ENCODE results near the gene BCAT1.

The BCAT1 gene

DNA sequence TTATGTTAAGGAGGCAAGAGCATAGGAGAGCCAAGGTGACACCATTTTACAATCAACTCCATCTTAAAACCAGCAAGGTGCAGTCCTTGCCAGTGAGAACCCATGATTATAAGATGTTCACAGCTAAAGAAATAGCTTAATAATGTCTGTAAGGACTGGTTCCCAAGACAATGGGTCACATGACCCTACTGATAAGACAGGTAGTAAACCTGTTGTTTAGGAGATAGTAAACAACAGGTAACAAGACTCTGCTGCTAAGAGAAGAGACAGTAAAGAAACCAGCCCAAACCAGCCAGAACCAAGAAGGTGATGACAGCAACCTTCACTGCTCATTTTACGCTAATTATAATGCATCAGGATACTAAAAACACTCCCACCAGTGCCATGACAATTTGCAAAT is 23.2 kb upstream of the BCAT1 start:
- Histone ChIP-seq H2AFZ (ENCODE audit: low read length) (no peak overlapping the region), H3K79me2 (ENCODE audit: insufficient read depth, low read length) (no peaks in the 10 kb centered on the region), H3K4me1 (ENCODE audit: insufficient read depth, low read length, severe bottlenecking) (no peaks in the 10 kb centered on the region), H4K20me1 (ENCODE audit: insufficient read depth, low read length) (no peaks in the 10 kb centered on the region), H3K4me3 (ENCODE audit: low read depth, low read length, poor library complexity, severe bottlenecking) (no peak overlapping the region), H3K27ac (ENCODE audit: low read depth, low read length, poor library complexity, severe bottlenecking) (no peak overlapping the region), H3K9ac (ENCODE audit: low read length) (no peak overlapping the region), H3F3A (ENCODE audit: insufficient read depth, low read length) (no peaks in the 10 kb centered on the region), H3K27me3 (ENCODE audit: insufficient read depth, low read length) (no peaks in the 10 kb centered on the region), H3K9me3 (ENCODE audit: low read length) (no peaks in the 10 kb centered on the region), H3K4me2 (ENCODE audit: low read length) (no peak overlapping the region), H3K9me2 (ENCODE audit: low read depth, low read length) (no peaks in the 10 kb centered on the region), H3K36me3 (ENCODE audit: insufficient read depth, low read length) (no peaks in the 10 kb centered on the region)
- TF ChIP-seq EZH2 (IDR thresholded peaks at IDR 0.05; ENCODE audit: borderline replicate concordance, low read length) = no peak
- TF ChIP-seq, protein P1, sequence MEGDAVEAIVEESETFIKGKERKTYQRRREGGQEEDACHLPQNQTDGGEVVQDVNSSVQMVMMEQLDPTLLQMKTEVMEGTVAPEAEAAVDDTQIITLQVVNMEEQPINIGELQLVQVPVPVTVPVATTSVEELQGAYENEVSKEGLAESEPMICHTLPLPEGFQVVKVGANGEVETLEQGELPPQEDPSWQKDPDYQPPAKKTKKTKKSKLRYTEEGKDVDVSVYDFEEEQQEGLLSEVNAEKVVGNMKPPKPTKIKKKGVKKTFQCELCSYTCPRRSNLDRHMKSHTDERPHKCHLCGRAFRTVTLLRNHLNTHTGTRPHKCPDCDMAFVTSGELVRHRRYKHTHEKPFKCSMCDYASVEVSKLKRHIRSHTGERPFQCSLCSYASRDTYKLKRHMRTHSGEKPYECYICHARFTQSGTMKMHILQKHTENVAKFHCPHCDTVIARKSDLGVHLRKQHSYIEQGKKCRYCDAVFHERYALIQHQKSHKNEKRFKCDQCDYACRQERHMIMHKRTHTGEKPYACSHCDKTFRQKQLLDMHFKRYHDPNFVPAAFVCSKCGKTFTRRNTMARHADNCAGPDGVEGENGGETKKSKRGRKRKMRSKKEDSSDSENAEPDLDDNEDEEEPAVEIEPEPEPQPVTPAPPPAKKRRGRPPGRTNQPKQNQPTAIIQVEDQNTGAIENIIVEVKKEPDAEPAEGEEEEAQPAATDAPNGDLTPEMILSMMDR (IDR thresholded peaks at IDR 0.05; ENCODE audit: low read length) = no peak

DNA sequence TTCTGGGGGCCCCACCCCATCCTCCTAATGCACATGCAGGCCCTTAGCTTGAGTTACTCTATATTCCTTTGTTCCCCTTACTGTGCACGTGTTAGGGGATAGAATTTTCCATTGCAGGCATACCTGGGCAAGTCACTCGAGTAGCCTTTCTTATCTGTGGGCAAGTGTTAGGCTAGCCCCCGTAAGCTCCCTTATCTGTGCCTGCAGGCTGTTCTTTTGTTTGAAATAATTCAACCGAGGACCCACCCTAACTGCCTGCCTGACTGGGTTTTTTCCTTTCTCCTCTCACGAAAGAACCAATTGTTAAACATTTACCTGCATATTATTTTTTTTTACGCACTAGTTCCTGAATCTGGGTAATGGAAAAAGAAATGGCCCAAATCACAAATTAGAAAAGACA is 21.3 kb upstream of the BCAT1 start:
- Histone ChIP-seq H3K9me2 (ENCODE audit: low read depth, low read length) (no peaks in the 10 kb centered on the region), H3K27me3 (ENCODE audit: insufficient read depth, low read length) (no peaks in the 10 kb centered on the region), H3K9me3 (ENCODE audit: low read length) (no peaks in the 10 kb centered on the region), H3K4me2 (ENCODE audit: low read length) (no peak overlapping the region), H4K20me1 (ENCODE audit: insufficient read depth, low read length) (no peaks in the 10 kb centered on the region), H3F3A (ENCODE audit: insufficient read depth, low read length) (no peaks in the 10 kb centered on the region), H3K4me3 (ENCODE audit: low read depth, low read length, poor library complexity, severe bottlenecking) (no peak overlapping the region), H3K36me3 (ENCODE audit: insufficient read depth, low read length) (no peaks in the 10 kb centered on the region), H3K79me2 (ENCODE audit: insufficient read depth, low read length) (no peaks in the 10 kb centered on the region), H3K4me1 (ENCODE audit: insufficient read depth, low read length, severe bottlenecking) (no peaks in the 10 kb centered on the region), H3K27ac (ENCODE audit: low read depth, low read length, poor library complexity, severe bottlenecking) (no peak overlapping the region), H2AFZ (ENCODE audit: low read length) (no peak overlapping the region), H3K9ac (ENCODE audit: low read length) (no peak overlapping the region)
- no peak for TF ChIP-seq EZH2 (IDR thresholded peaks at IDR 0.05; ENCODE audit: borderline replicate concordance, low read length)
- TF ChIP-seq, protein P1 (IDR thresholded peaks at IDR 0.05; ENCODE audit: low read length) = no peak

DNA sequence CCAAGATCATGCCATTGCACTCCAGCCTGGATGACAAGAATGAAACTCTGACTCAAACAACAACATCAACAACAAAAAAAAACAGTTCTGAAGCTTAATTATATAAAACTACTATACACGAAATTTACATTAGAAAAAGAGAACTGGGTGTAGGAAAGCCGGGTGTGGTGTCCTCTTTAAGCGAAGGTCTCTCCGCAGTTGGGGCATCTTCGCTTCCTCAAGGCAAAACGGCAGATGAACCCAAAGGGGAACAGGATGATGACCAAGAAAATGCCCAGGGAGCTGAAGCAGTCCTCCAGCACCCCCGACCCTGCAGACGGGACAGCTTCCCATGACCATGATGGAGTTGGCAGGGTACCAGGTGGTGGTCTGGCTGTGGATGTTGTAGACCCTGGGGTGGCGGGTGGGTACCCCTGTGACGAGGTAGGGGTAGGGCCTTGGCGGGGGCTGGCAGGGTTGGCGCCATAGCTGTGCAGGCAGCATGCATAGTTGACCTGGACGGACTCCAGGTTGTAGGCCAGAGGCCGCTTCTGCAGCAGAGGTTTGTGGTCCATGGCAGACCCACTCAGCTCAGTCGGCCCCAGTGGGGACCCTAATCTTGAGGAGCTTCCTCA is 18.2 kb upstream of the BCAT1 start:
- Histone ChIP-seq H3K4me1 (ENCODE audit: insufficient read depth, low read length, severe bottlenecking) (no peaks in the 10 kb centered on the region), H2AFZ (ENCODE audit: low read length) (no peak overlapping the region), H3K9ac (ENCODE audit: low read length) (no peak overlapping the region), H3K9me3 (ENCODE audit: low read length) (no peaks in the 10 kb centered on the region), H3K9me2 (ENCODE audit: low read depth, low read length) (no peaks in the 10 kb centered on the region), H3K4me2 (ENCODE audit: low read length) (no peak overlapping the region), H3F3A (ENCODE audit: insufficient read depth, low read length) (no peaks in the 10 kb centered on the region), H3K79me2 (ENCODE audit: insufficient read depth, low read length) (no peaks in the 10 kb centered on the region), H4K20me1 (ENCODE audit: insufficient read depth, low read length) (no peaks in the 10 kb centered on the region), H3K36me3 (ENCODE audit: insufficient read depth, low read length) (no peaks in the 10 kb centered on the region), H3K27me3 (ENCODE audit: insufficient read depth, low read length) (no peaks in the 10 kb centered on the region), H3K4me3 (ENCODE audit: low read depth, low read length, poor library complexity, severe bottlenecking) (no peak overlapping the region), H3K27ac (ENCODE audit: low read depth, low read length, poor library complexity, severe bottlenecking) (no peak overlapping the region)
- no peak for TF ChIP-seq EZH2 (IDR thresholded peaks at IDR 0.05; ENCODE audit: borderline replicate concordance, low read length)
- TF ChIP-seq, protein P1 (IDR thresholded peaks at IDR 0.05; ENCODE audit: low read length) = no peak

Data from OCI-LY1 (cell line).